Subcutaneous adipose tissue (tissue), 4 donors: ENCODE results near the gene MCEMP1. TPM values are rescaled to one million over a fixed set of nuclear protein-coding genes. Genes with fewer than 3 reads are reported as not detected.

ENCODE experiments used
- total RNA-seq, 4 donors: library from RNA; depleted of rRNA; stranded (reverse); fragments of >200 nt; gene quantifications; one replicate each; pipeline ENCODE4 v1.1.0, GENCODE V29; 2016
- TF ChIP-seq, protein P1 (sequence below): fragments of 450-650 bp; IDR thresholded peaks from one replicate; pipeline ENCODE4 v1.5.1; 2016; ENCODE audit warnings: low read depth, mild to moderate bottlenecking, control low read depth, antibody characterized with exemption, moderate library complexity

Gene MCEMP1
- total RNA-seq, 4 donors from 2014 or later: 1.1 to 8.5 (median 1.3) TPM; not detected in 1

- TF ChIP-seq, protein P1, sequence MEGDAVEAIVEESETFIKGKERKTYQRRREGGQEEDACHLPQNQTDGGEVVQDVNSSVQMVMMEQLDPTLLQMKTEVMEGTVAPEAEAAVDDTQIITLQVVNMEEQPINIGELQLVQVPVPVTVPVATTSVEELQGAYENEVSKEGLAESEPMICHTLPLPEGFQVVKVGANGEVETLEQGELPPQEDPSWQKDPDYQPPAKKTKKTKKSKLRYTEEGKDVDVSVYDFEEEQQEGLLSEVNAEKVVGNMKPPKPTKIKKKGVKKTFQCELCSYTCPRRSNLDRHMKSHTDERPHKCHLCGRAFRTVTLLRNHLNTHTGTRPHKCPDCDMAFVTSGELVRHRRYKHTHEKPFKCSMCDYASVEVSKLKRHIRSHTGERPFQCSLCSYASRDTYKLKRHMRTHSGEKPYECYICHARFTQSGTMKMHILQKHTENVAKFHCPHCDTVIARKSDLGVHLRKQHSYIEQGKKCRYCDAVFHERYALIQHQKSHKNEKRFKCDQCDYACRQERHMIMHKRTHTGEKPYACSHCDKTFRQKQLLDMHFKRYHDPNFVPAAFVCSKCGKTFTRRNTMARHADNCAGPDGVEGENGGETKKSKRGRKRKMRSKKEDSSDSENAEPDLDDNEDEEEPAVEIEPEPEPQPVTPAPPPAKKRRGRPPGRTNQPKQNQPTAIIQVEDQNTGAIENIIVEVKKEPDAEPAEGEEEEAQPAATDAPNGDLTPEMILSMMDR: no peak
Observed at GRCh38 chr19:7655581-7655980, 21.3 kb upstream of the MCEMP1 start.

DNA sequence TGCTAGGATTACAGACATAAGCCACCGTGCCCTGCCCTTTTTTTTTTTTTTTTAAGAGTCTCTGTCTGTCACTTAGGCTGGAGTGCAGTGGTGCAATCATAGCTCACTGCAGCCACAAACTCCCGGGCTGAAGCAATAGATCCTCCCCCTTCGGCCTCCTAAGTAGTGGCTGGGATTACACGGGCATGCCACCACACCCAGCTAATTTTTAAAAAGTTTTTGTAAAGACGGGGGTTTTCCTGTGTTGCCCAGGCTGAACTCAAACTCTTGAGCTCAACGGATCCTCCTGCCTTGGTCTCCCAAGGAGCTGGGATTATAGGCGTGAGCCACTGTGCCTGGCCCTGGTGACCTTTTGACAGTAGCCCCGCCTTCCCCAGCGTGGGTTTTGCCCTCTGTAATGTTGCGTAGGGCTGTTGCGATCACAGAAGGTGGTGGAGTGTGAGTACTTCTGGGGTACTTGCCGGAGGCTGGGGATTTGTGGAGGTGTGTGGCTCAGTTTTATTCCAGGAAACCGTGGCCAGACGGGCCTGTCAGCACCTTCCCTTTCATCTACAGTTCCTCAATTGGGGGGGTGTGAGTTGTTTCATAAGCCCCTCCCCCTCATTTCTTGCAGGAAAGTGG is 19.6 kb upstream of the MCEMP1 start:
- TF ChIP-seq, protein P1: no peak

DNA sequence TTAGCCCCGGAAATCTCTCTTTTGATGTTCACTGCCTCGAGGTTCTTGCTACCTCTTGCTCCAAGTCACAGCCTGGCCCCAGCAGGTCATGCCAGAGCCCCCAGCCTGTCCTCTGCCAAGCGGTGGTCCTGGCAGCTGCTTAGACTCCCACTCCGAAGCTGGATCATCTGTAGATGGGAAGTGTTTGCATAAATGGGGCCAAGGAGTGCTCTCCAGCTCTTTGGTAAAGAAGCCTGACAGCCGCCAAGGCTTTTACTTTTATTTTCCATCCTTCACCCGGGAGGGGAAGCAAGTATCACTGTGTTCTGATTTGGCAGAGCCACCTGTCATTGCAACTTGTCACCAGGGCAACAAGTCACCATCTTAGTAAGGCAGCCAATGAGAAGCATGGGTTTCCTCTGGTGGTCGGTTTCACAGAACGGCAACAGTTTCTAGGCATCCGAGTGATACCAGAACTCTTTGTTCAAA is 18.6 kb upstream of the MCEMP1 start:
- TF ChIP-seq, protein P1: no peak

DNA sequence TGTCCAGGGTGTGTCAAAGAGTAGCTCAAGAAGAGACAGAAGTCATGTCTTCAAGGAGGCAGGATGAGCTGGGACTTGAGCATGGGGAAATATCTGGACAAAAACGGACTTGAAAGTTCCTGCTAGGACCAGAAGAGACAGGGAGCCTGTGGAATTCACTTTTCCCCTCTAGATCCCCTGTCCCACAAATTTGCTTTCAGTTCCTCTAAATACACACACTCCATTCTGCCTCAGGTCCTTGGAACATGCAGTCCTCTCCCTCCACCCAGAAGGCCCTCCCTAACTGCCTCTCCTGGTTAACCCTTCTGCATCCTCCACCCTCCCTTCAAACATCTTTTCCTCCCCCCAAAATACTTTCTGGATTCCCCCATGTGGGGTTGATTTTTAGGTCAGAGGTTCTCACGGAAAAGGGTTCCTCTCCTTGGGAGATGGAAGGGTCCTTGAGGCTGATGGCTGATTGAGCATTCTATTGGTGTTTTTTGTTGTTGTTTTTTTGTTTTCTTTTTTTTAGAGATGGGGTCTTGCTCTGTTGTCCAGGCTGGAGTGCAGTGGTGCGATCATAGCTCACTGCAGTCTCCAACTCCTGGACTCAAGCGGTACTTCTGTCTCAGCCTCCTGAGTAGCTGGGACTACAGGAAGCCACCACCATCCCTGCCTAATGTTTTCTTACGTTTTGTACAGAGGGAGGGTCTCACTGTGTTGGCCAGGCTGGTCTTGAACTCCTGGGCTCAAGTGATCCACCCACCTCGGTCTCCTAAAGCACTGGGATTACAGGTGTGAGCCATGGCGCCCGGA is 14.9 kb upstream of the MCEMP1 start:
- TF ChIP-seq, protein P1: no peak

DNA sequence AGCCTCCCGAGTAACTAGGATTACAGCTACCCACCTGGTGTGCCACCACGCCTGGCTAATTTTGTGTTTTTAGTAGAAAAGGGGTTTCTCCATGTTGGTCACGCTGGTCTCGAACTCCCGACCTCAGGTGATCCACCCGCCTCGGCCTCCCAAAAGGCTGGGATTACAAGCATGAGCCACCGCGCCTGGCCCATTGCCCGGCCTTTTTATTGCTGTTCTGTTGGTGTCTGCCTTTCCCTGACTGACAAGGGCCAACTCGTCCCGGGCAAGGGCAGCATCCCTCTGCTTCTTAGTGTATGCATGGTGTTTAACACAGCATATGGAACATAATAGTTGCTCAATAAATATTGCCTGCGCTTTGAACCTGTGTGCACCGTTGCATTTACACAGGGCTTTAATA is 14.2 kb upstream of the MCEMP1 start:
- TF ChIP-seq, protein P1: no peak

GRCh38 chr19:7663706-7664105 is 13.2 kb upstream of the MCEMP1 start:
- TF ChIP-seq, protein P1: no peak

DNA sequence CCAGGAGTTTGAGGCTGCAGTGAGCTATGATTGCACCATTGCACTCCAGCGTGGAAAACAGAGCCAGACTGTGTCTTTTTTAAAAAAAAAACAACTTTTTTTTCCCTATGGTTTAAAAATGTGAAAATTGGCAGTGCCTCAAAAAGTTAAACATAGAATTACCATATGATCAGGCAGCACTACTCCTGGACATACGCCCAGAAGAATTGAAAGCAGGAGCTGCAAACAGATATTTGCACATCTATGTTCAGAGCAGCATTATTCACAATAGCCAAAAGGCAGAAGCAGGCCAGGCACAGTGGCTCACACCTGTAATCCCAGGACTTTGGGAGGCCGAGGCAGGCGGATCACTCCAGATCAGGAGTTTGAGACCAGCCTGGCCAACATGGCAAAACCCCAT is 11.8 kb upstream of the MCEMP1 start:
- TF ChIP-seq, protein P1: no peak
